NCI-H2196 (cell line): ENCODE data around the gene SLC34A1.
"Not testable (repeated sequence)": the region's sequence is repeated elsewhere in the genome, so short reads cannot be mapped to it uniquely, and the experiment has no call there.

Experiments
- DNase-seq: peaks from one replicate; lab custom pipeline; 2025; ENCODE audit not compliant: unreplicated experiment; lab: John Stamatoyannopoulos, UW

SLC34A1 gene, protein sequence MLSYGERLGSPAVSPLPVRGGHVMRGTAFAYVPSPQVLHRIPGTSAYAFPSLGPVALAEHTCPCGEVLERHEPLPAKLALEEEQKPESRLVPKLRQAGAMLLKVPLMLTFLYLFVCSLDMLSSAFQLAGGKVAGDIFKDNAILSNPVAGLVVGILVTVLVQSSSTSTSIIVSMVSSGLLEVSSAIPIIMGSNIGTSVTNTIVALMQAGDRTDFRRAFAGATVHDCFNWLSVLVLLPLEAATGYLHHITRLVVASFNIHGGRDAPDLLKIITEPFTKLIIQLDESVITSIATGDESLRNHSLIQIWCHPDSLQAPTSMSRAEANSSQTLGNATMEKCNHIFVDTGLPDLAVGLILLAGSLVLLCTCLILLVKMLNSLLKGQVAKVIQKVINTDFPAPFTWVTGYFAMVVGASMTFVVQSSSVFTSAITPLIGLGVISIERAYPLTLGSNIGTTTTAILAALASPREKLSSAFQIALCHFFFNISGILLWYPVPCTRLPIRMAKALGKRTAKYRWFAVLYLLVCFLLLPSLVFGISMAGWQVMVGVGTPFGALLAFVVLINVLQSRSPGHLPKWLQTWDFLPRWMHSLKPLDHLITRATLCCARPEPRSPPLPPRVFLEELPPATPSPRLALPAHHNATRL

DNA sequence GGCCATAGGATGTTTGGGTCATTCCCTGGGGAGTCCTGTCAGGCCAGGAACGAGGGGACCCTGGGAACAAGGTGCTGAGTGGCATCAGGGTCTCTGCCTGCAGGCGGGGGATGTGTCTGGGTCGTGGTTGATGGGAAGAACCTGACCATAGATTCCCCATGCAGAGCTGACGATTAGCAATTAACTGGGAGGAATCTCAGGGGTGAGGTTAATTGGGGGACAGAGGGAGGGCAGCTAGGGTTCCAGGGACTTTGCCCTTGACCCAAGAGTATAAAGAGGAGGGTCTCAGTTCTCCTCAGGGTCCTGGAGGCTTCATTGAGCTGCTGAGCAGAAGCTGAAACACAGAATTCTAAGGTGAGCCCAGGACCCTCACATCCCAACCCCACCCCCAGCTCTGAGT lies at the start of gene SLC34A1:
SLC34A1 (plus strand) TSS at position 301 of the 400 bp plus-strand sequence. CDS start 1,308 bp downstream, outside the sequence.
- DNase-seq = no peak

DNA sequence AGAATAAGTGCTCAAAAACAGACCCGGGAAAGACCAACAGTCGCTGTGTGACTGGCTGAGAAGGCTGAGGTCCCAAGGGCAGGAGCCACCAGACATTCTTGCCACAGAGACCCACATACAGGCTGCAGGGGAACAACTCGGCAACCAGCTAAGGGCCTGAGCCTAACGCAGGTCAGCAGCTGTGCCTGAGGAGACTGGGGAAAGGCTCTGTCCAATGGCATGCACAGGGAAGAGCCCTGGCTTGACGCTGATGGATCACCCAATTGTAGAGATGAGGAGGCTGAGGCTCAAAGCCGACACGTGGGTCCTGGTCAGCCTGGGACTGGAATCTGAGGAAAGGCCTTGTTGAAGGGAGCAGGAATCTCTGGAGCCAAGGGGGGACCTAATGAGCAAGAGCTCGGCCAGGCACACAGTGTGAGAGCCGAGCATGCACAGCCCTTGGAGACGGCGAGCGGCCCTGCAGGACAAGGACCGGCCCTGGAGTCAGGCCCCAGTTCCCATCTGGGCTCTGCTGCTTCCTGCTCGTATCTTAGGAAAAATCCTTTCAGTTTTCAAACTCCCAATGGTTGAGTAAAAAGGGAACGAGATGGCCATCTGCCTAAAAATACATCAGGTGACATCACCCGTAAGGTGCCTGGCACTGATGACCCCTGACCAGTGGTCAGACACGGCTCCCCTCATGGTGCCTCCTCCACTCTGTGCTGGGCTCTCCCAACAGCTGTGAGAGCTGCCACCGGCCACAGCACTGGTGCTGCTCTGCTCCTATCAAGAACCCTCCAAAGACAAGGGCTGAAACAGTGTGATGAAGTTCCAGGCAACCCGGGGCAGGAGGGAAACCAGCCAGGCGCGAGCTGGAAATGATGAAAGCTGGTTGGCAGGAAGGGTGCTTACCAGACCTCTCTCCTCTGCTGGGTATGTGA lies 49.2 kb upstream of the SLC34A1 start:
- no peak for DNase-seq

DNA sequence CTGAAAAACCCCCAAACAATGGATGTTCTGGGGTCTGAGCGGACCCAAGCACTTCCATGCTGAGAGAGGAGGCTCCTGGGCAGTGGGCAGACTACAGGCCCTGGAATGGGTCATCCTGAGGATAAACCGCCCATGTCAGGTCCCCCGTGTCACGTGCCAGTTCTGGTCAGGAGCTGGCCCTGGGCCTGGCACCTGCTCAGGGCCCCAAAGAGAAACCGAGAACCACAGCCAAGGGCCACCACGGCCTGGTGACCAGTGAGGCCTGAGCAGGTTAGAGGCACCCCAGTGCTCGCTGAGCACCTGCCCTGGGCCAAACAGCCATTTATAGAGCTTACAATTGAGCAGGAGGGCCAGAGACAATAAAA lies 48.6 kb upstream of the SLC34A1 start:
- no peak for DNase-seq

DNA sequence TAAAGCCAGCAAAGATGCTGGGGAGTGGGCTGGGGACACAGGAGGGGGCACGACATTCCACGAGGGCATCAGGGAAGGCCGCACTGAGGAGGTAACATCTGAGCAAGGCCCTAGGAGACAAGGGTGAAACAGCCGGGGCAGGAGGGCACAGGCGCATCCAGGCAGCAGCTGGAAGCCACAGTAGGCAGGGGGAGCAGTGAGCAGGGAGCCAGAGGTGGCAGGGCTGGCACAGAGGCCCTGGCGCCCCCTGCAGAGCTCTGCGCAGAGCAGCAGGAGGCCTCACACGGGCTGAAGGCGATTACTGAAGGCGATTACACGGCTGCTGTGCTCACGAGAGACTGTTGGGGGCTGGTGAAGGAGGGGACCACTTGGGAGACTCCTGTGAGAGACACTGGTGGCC lies 48.1 kb upstream of the SLC34A1 start:
- peak; percentile 34 for DNase-seq

DNA sequence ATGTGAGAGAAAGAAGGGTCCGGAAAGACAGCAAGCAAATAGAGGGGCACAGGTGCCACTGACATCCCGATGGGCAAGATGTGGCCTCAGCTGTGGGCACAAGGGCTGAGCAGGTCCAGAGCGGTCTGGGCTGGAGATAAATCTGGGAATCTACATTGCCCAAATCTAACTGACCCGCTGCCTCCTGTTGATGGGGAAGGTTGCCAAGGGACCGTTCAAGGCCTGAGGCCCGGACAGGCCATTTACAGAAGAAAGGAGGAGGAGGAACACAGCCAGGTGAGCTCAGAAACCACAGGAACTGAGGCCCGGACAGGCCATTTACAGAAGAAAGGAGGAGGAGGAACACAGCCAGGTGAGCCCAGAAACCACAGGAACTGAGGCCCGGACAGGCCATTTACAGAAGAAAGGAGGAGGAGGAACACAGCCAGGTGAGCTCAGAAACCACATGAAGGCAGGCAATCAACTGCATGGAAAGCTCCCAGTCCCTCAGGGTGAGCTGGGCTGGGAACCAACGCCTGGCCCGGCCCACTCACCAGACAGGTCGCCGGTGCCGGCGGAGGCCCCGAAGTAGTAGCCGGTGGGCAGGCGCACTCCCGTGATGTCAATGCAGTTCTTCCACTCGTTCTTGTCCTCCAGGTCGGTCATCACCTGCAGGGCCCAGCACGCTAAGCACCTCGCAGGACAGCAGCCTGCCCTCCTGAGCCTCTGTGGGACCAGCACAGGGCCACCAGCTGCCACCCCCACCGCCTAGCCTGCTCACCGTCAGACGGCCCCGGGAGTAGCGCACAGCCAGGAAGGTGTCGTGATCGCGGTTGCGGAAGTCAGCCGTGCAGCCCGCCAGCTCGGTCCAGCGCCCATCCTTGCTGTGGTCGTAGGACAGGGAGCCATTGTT lies 47.4 kb upstream of the SLC34A1 start:
- DNase-seq = no peak

DNA sequence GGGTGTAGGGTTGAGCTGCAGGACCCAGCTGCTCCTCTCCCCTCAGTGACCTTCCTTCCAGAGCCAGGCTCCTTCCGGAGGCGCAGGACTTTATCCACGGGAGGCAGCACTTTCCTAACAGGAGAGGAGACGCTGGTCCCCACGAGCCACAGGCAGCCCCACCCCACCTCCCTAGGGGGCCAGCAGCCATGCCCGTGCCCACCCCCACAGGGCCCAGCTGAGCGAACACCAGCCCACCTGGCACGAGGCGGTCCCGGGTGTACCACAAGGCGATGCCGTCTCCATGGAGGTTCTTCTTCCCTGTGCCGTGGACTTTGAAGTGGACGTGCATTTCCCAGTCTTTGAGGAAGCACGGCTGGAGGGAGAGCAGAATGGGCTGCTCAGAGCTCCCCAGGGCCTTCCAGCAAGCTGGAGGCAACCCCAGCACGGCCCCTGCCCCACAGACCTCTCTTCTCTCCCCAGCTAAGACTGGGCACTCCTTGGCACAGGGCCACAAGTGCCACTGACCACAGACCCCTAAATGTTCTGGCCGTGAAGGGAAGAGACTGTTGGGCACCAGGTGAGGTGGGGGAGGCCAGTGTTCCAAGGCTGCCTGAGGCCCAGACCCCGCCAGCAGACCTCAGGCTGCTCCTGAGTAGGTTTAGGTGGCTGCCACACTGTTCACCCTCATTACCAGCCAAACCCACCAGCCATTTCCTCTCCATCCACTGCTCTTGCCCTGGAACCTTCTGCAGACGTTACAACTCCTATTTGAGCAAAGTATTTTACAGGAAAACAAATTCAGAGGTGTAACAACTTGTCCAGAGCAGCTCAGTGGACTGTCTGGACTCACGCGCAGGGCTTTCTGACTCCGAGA lies 45.8 kb upstream of the SLC34A1 start:
- DNase-seq = no peak

DNA sequence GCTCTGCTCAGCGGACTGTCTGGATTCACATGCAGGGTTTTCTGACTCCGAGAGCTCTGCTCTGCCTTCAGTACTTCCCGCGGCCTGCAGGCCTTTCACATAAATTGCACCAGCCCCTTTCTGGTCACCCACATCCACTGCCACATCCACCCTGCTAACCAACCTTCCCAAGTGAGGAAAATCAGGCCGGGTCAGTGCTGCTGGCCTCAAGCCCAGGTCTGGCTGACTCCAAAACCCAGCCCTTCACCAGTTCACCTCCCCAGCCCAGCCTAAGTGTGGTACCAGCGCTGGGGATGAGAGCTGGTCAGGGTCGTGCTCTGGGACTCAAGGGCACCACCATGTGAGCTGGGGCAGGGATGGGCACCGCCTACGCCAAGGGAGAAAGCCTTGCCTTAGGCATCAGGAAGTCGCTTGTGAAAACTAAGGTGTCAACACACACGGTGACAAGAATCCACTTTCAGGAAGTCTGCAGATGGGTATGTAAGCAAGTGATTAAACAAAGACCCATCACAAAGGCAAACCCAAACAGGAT lies 45.1 kb upstream of the SLC34A1 start:
- peak; percentile 30 for DNase-seq

DNA sequence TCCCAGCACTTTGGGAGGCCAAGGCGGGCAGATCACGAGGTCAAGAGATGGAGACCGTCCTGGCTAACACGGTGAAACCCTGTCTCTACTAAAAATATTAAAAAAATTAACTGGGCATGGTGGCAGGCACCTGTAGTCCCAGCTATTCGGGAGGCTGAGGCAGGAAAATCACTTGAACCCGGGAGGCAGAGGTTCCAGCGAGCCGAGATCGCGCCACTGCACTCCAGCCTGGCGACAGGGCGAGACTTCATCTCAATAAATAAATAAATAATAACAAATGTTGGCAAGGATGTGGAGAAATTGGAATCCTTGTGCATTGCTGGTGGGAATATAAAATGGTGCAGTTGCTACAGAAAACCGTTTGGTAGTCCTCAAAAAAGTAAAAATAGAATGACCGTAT lies 41.2 kb upstream of the SLC34A1 start:
- not testable (repeated sequence) for DNase-seq

DNA sequence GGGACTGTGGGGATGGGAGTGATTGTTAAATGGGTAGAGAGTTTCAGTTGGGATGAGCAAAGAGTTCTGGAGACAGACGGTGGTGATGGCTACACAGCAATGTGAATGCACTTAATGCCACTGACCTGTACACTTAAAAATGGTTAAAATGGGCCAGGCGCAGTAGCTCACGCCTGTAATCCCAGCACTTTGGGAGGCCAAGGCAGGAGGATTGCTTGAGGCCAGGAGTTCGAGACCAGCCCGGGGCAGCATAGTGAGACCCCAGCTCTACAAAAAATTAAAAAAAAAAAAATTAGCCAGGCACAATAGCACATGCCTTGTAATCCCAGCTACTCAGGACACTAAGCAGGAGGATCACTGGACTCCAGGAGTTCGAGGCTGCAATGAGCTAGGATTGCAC lies 40.5 kb upstream of the SLC34A1 start:
- DNase-seq = no peak

DNA sequence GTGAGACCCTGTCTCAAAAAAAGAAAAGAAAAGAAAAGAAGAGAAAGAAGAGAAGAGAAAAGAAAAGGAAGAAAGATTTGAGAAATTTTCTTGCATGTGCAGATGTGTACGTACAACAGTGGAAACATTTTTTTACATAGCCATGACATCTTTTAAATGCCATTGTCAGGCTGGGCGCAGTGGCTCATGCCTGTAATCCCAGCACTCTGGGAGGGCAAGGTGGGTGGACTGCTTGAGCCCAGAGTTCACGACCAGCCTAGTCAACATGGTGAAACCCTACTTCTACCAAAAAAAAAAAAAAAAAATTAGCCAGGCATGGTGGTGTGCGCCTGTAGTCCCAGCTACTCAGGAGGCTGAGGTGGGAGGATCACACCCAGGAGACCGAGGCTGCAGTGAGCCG lies 39.3 kb upstream of the SLC34A1 start:
- DNase-seq = no peak

DNA sequence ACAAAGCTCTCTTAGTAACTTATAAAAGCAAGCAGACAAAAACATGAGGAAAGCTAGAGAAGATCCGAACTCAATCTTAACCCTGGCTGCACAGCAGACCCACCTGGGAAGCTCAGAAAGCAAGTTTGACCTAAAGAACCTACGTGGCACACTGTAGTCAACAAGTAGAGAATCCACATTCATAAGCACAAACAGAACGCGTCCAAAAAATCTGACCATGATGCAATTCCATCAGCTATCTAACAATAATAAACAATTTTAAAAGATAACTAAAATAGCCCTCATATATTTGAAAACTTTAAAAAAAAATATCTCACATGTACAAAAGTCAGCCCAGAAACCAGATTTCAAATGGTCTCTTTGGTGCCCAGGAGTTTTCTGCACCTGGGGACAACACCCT lies 37.4 kb upstream of the SLC34A1 start:
- DNase-seq = no peak

DNA sequence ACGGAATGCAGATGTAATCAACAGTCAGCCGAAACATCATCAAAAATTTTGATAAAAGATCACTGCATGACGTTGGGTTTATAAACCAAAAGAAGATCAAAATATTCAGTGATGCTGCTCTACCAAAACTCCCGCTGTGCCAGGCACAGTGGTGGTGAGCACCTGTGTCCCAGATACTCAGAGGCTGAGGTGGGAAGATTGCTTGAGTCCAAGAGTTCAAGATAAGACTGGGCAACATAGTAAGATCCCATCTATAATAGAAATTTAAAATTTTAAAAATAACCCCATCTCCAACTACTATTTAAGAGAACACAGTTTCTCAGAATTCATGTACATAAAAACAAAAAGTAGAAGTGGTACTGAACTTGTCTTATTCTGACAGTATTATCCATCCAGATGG lies 36.5 kb upstream of the SLC34A1 start:
- no peak for DNase-seq

DNA sequence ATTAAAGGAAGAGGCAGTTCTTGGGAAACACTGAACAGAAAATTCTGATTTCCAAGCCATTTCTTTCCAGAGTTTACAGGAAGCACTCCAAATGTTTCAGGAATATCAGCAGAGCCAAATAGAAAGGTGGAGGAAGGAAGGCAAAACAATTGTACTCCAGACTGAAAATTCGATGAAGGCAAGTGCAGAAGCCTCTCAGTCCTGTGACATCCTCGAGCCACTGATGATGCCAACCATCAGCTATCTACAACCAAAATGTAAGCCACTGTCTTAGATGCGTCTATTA lies 34.9 kb upstream of the SLC34A1 start:
- no peak for DNase-seq

DNA sequence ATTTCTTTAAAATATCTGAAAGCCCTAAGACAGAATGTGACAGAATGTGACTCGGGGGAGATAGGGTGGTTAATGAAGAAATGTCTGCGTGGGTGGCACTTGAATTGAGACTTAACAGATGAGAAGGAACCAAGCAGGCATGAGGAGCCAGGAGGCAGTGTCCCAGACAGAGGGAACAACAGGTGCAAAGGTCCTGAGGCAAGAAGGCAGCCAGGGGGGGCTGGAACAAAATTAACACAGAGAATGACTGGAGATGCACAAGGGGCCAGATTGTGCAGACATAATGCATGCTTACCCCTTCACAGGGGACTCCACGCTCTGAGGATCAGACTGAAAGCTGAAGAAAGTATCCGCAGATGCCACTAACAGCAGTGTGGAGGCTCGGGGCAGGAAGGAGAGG lies 34.5 kb upstream of the SLC34A1 start:
- no peak for DNase-seq

DNA sequence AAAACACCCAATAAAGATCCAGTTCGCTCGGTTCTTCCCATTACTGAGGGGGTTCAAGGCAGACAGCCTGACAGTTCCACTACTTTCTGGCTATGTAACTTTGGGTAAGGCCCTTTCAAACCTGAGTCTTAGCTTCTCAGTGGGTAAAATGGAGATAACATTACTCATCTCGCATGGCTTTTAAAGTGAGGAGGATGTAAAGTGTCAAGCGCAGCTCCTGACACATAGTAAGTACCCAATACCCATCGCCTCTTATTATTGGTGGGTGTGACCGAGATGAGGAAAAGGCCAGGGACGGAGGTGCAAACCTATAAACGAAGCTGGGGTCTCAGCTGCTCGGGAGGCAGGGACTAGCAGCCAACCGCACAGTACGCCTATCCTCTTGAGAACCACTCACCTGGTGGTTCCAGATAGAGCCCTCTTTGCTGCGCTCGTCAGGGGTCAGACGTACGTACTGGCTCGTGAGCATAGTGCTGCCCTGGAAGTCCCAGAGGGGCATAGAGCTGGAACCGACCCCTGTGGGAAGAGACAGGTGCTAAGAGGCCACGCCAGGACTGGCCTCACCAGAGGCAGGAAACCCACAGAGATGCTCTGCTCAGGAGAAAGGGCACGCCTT lies 33.4 kb upstream of the SLC34A1 start:
- DNase-seq = no peak

DNA sequence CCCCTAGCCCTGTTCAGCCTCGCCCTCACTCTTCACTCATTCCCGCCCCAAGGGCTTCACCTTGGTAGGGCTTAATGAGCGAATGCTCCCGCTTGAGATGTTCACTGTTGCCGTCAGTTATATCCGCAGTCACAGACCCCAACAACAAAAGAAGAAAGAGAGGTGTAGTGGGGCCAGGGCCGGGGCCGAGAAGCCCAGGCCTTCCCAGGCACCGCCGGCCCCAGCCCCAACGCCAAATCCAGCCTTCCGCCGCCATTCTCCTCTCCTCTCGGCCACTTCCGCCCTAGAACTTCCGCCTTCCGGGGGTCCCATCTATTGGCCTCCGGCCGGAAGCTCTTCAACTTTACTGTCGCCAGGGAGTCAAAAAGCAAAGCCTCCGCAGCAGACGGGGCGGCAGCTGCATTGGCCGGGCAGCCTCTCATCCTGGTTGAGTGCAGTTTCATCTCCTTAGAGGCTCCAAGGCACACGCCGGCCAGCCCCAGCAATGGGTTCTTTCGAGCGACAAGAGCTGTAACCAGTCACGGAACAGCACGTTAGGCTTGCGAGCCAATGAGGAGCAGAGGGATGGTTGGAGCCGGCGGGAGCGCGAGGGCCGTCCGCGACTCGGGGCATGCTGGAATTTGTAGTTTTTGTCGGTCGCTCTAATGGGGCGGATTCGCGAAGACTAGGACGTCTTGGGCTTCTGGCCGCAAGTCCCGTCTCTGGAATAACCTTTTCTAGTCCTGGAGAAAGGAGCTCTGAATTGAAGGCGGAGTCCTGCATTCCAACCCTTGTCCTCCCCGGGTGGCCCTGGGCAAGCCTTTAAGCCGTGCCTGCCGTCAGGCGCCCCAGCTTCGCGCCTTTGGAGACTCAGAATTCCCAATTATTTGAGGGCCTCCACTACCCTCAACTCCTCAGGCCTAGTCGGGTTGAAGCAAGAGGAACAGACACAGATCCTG lies 32.6 kb upstream of the SLC34A1 start, which contains the start of gene LMAN2:
LMAN2 (minus strand) TSS at position 277 of the 938 bp plus-strand sequence; CDS start at position 256, 21 bp downstream.
- peak; percentile 95 for DNase-seq

DNA sequence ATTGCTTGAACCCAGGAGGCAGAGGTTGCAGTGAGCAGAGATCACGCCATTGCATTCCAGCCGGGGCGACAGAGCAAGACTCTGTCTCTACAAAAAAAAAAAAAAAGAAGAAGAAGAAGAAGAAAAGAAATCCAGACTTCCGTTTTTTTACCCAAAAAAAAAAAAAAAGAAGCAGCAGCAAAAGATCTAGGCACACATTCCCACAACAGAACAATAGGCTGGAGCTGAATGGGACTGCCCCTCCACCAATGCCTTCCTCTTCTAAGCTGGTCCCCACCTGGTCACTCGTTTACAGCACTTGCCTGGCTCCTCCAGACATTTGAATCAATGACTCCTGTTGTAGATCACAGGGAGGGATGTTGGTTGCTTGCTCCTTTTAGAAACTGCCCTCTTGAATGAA lies 31.1 kb upstream of the SLC34A1 start:
- no peak for DNase-seq

DNA sequence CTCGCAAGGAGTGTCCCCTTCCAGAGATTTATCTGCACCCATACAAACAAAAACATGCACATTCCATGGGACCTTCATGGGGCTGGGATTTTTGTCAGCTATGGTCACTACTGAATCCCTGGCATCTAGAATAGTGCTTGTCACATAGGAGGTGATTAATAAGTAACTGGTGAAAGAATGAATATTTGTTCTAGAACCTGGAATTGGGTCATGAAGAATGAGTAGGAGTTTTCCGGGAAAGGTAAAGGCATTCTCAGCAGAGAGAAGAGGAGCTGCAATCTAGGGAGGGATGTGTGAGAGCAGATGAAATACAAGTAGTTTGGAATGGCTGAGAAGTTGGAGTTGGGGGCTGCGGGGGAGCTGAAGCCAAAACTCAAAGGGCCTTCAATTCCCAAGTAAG lies 30.0 kb upstream of the SLC34A1 start:
- DNase-seq = no peak
